GM20000 (cell line): Measurements from ENCODE around the gene ZIC5.

Source experiments
- DNase-seq: peaks from one replicate; pipeline ENCODE4 v3.0.0; 2012; ENCODE audit warnings: low spot score
- TF ChIP-seq, protein P1 (sequence below): IDR thresholded peaks from 2 replicates; pipeline ENCODE4 v1.5.1; 2012; ENCODE audit warnings: mild to moderate bottlenecking, control low read depth; ENCODE audit errors: extremely low read depth, missing control alignments

Gene ZIC5

GRCh38 chr13:99968521-99969452 is 2.8 kb downstream of the ZIC5 start:
- no peak for DNase-seq
- TF ChIP-seq, protein P1, sequence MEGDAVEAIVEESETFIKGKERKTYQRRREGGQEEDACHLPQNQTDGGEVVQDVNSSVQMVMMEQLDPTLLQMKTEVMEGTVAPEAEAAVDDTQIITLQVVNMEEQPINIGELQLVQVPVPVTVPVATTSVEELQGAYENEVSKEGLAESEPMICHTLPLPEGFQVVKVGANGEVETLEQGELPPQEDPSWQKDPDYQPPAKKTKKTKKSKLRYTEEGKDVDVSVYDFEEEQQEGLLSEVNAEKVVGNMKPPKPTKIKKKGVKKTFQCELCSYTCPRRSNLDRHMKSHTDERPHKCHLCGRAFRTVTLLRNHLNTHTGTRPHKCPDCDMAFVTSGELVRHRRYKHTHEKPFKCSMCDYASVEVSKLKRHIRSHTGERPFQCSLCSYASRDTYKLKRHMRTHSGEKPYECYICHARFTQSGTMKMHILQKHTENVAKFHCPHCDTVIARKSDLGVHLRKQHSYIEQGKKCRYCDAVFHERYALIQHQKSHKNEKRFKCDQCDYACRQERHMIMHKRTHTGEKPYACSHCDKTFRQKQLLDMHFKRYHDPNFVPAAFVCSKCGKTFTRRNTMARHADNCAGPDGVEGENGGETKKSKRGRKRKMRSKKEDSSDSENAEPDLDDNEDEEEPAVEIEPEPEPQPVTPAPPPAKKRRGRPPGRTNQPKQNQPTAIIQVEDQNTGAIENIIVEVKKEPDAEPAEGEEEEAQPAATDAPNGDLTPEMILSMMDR = no peak

DNA sequence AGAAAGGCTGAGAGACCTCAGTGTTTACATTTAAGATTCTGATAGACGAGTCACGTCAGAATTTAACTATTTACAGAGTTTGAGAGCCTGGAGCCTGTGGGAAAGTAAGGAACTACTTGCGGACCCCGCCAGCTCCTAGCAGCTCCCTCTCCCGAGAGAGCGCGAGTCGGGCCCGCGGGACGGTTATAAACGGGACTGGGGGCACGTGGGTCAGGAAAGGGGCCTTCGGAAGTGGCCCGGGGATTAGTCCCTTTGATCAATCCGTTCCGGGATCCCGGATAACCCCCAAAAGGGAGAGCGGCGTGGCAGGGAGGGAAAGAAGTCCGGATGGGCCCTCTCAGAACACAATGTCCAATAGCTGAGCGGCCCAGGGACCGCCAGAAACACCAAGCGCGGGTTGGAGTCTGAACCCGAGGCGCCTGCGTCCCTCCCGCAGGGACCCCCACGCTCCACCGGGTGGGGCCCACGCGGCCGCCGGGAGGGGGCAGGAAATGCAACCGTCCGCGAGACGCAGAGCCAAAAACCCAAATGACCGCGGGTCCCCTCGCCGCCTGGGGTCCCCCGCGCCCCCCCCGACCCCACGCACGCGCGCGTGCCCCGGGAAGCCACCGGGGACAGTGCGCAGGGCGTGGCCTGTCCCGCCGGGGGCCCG is 3.6 kb downstream of the ZIC5 start:
- TF ChIP-seq, protein P1 = no peak
- no peak for DNase-seq

- DNase-seq = no peak
Observed at GRCh38 chr13:99967498-99967868, 4.1 kb downstream of the ZIC5 start.

GRCh38 chr13:99966064-99966805 is 5.3 kb downstream of the ZIC5 start:
- TF ChIP-seq, protein P1 = no peak
- DNase-seq = no peak

More at GRCh38 chr13:99967498-99967868, 4.1 kb downstream of the ZIC5 start:
- TF ChIP-seq, protein P1 = no peak

DNA sequence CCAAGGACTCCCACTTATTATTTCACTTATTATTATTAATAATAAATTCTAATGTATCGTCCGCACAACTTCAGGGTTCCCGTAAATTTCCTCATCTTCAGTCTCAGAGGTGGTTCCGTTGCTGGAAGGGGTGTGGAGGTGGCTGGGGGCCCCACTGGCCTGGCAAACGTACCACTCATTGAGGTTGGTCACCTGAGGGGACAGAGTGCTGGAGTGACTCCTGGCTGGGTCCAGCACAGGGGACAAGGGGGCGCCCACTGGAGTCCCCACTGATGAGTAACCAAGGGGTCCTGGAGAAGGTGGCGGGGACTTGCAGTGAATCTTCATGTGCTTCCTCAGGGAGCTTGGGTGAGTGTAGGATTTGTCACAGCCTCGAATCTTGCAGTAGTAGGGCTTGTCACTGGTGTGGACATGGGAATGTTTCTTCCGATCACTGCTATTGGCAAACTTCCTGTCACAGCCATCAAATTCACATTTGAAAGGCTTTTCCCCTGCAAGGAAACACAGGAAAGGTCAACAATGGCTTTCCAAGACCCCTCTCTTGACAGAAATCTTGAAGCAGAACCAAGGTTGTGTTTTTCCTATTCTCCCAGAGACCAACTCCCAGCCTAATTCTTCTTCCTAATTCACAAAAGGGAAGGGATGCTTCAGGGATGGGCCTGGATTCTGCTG is 6.1 kb downstream of the ZIC5 start:
- TF ChIP-seq, protein P1 = no peak
- no peak for DNase-seq

DNA sequence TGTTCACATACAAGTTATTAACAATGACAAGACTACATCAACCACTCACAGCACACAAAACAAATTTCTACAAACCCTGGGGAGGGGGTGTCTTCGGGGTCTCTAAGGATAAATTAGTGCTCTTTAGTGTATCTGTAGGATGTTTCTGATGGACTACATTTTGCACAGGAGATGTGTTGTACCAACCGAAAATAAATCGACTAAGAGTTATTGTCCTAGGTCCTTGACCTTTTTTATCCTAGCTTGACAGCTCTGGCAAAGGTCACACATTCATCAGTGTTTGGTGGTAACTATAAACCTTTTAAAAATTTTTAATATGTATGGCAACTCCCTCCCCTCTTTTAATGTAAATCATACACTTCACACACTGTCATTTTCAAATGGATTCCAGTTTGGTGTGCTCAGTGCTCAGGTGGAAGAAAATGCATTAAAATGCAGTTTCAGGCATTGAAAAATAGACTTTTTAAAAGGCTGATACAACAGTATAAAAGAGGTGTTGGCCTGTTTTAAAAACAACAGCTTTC is 7.7 kb downstream of the ZIC5 start:
- DNase-seq = no peak
- TF ChIP-seq, protein P1 = no peak
